ENCODE measurements around the gene EIF4E2.
"Not testable (repeated sequence)": the region's sequence is repeated elsewhere in the genome, so short reads cannot be mapped to it uniquely, and the experiment has no call there.

Gene EIF4E2

DNA sequence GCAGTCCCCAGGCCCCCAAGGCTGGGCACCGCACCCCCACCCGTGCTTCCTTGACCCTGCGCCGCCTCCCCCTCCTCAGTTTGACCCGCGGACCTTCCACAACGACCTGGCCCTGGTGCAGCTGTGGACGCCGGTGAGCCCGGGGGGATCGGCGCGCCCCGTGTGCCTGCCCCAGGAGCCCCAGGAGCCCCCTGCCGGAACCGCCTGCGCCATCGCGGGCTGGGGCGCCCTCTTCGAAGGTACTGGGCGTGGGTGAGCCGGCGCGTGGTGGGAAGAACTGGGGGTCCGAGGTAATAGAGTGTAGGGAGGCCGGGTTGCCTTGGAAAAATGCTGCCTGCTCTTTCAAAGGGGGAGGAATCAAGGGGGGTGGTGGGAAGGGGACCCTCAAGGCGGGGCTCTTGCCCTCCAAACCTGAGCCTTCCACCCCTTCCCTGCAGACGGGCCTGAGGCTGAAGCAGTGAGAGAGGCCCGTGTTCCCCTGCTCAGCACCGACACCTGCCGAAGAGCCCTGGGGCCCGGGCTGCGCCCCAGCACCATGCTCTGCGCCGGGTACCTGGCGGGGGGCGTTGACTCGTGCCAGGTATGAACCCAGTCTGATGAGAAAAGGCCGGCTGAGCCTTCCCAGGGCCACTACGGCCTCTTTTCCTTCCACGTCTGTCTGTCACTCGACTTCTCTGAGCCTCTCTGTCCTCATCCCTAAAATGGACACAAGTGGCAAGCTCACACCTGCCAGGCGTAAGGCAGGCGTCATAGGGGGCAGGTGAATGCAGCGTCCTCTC, 27.7 kb upstream of the EIF4E2 start:
- no peak for DNase-seq

DNA sequence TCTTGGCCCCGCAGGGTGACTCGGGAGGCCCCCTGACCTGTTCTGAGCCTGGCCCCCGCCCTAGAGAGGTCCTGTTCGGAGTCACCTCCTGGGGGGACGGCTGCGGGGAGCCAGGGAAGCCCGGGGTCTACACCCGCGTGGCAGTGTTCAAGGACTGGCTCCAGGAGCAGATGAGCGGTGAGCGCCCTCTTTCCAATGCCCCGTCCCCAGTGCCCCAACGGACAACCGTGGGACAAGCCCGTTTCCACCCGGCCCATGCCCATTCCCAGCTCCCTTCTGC, 27.1 kb upstream of the EIF4E2 start:
- no peak for DNase-seq

DNA sequence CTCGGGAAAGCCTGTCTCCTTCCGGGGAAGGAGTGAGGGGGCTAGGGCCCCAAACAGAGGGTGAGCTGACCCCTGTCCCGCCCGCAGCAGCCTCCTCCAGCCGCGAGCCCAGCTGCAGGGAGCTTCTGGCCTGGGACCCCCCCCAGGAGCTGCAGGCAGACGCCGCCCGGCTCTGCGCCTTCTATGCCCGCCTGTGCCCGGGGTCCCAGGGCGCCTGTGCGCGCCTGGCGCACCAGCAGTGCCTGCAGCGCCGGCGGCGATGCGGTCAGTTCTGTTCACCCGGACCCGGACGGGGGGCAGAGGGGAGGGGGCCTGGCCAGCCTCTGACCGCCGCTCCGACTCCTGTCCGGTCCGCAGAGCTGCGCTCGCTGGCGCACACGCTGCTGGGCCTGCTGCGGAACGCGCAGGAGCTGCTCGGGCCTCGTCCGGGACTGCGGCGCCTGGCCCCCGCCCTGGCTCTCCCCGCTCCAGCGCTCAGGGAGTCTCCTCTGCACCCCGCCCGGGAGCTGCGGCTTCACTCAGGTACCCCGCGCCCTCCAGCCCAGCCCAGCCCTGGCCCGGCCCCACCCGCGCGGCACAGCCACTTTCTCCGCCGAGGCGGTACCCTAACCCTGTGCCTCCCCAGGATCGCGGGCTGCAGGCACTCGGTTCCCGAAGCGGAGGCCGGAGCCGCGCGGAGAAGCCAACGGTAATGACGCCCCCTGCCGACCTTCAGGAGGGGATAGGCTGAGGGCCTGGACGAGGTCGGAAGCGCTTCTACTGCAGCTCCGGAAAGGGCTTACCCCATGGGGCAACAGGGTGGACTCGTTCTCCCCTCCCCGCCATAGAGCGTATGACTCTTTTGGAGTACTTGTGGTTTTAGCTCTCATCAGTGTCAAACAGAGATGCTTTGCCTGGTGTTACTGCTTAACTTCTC, 26.5 kb upstream of the EIF4E2 start:
- DNase-seq, result peak; percentile 25 to 63

DNA sequence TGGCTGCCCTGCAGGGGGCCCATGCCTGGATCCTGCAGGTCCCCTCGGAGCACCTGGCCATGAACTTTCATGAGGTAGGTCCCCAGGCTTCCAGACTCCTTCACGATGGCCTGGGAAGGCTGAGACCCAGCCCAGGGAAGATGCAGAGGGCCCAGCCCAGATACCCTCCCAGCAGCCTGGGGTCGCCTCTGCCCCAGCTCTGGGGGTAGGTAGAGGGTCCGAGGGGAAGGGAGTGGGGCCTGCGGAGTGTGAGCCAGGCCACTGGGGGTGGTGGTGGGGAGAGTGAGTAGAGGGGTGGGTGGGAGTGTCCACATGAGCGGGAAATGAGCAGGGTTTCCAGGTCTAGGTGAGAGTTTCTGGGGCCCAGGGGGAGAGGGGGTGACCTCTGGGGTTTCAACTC, 25.7 kb upstream of the EIF4E2 start:
- DNase-seq, result no peak

DNA sequence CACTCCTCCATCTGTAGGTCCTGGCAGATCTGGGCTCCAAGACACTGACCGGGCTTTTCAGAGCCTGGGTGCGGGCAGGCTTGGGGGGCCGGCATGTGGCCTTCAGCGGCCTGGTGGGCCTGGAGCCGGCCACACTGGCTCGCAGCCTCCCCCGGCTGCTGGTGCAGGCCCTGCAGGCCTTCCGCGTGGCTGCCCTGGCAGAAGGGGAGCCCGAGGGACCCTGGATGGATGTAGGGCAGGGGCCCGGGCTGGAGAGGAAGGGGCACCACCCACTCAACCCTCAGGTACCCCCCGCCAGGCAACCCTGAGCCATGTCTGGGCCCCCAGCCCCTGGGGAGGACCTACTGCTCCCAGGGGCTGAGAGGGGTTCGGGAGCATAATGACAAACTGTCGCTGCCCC, 25.3 kb upstream of the EIF4E2 start:
- DNase-seq, result peak in 1 of 2 experiments; percentile 29

DNA sequence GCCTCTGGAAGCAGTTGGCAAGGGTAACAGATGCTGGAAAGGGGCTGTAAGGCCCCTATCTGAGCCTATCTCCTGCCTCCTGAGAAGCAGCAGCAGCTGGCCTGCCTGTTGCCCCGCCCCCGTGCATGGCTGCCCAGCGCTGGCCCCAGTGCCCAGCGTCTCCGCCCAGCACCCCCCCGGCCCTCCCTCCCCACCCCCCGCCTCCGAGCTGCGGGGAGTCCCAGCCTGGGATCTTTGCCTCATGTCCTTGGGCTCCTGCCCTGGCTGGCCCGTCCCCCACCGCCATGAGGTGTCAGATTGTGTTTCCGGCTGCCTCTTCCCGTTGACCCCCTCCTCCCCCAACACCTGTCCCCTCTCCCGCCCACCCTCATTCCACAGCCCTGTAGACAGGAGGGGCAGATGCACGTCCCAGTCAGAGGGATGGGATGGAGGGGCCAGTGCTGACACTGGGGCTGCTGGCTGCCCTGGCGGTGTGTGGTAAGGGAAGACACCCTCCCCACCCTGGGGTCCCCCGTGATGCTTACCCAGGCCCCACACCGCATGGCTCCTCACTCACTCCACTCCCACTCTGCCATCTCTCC, 24.6 kb upstream of the EIF4E2 start, which contains the start of gene CHRND:
Gene CHRND (plus strand): TSS at position 370 of the 581 bp plus-strand sequence. CDS start 56 bp downstream, at position 426.
- DNase-seq, result peak; percentile 81 to 94

DNA sequence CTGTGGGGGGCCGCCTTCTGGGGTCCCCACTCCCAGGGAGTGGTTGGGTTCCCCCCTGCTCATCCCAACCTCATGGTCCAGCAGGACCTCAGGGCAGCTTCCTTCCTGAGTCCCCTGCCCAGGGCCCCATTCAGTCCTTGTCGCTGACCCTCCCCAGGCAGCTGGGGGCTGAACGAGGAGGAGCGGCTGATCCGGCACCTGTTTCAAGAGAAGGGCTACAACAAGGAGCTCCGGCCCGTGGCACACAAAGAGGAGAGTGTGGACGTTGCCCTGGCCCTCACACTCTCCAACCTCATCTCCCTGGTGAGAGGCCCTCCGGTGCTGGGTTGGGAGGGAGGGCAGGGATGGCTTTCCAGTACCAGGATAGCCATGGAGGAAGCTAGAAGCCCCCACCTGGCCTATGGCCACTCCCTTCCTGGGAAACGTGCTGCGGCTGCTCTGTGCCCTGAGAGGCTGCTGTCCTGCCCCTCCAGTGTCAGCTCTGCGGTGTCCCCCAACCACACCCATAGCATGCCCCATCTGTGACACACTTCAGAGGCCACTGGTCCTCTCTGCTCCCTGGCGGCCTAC, 24.0 kb upstream of the EIF4E2 start:
- DNase-seq, result peak in 1 of 2 experiments; percentile 54

DNA sequence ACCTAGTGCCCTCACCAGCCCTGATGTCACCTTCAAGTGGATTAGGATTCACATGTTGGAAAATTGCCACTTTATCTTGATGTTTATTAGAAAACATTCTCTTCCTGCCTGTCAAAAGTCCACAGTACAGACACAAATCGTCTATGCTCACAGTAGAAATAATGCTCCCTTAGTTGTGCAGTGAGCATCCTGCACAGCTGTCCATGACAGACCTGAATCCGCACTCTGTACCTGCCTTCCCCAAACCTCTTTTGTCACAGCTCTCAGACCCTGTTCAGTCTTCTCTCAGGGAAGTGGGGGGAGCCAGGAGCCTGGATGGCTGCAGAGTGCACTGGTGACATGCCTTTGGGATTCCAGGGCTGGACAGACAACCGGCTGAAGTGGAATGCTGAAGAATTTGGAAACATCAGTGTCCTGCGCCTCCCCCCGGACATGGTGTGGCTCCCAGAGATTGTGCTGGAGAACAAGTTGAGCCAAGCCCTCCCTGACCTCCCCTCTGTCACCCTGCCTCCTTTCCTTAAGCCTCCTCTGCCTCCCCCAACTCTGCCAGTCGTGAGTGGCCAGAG, 22.5 kb upstream of the EIF4E2 start:
- no peak for DNase-seq

DNA sequence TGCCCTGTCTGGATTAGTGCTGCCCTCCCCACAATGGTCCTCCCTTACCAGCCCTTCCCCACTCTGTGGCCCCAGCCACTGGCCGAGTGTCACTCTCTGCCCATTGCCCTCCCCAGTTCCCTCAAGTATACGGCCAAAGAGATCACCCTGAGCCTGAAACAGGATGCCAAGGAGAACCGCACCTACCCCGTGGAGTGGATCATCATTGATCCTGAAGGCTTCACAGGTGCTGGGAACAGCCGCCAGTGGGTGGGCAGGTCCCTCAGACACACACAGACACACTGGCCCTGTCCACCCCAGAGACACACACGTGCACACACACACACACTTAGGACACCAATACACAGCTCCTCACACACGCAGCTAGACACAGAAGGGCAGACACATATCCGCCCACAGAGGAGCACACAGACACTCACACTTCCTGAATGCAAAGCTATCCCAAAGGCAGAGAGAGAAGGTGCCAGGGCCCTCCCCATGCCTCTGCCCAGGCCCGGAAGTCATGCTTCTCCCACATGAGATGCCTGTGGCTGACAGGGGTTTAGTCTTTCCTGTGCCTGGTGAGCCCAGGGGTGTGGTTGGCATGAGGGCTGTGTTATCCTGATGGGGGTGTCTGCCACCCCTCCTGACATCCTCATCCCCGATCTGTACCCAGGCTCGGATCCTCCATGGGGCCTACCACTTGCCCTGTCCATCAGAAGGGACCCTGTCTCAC, 21.6 kb upstream of the EIF4E2 start:
- no peak for DNase-seq

DNA sequence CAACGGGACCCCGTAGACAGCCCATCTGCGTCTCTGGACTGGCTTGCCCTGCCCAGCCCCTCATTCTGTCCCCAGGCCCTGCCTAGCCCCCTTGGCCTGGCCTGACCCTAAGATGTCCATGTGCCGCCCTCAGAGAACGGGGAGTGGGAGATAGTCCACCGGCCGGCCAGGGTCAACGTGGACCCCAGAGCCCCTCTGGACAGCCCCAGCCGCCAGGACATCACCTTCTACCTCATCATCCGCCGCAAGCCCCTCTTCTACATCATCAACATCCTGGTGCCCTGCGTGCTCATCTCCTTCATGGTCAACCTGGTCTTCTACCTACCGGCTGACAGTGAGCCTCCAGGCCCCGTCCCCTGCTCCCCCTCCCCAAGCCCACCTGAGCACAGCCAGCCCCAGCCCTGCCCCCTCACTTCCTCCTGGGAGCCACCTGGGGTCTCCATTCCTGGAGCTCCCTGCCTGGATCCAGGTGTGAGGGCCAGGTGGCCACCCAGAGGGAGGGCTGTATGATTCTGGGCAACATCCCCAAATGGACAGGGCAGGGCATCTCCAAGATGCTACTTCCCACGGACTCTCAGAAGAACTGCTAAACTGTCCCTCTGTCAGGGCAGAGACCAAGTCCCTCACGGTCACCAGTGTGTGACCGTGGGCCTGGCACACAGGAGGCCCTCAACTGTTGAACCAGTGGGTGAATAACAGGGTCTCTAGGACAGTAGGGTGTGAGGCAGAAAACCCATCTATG, 20.5 kb upstream of the EIF4E2 start:
- DNase-seq, result no peak

DNA sequence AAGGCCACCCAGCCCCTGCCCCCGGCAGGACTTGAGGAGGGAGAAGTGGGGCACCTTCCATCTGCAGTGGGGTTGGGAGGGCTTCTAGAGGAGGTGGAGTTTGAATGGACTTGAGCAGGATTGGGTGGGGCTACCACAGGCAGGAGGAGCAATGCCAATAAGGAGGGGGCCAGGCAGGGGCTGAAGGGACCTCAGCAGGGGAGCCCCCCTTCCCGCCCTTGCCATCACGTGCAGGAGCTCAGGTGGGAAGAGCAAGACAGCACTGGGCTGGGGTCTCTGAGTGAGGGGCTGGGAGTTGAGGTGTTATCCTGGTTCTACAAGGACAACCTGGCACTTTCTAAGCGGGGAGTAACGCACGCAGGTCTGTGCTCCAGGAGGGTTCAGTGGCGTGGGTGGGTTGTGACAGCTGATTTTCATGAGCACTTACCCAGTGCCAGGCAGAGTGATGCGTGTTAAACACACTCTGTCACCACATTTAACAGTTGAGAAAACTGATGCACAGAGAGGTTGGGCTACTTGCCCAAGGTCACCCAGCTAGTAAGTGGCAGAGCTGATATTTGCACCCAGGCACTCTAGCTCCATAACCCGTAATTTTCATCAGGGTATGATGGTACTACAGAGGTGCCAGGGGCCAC, 19.7 kb upstream of the EIF4E2 start:
- no peak for DNase-seq

DNA sequence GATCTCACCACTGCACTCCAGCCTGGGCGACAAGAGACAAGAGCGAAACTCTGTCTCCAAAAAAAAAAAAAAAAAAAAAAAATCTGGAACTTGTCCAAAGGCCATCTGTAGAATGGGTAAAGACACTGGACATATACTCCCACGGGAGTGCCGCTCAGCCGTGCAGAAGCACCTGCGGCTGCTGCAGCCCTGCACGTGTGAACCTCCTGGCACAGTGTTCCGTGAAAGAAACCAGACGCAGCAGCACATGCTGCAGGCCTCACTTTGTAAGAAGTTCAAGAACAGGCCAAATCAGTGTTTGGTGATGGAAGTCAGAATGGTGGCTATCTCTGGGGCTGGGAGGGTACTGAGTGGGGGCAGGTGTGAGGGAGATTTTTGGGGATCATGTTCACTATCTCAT, 18.1 kb upstream of the EIF4E2 start:
- no peak for DNase-seq

DNA sequence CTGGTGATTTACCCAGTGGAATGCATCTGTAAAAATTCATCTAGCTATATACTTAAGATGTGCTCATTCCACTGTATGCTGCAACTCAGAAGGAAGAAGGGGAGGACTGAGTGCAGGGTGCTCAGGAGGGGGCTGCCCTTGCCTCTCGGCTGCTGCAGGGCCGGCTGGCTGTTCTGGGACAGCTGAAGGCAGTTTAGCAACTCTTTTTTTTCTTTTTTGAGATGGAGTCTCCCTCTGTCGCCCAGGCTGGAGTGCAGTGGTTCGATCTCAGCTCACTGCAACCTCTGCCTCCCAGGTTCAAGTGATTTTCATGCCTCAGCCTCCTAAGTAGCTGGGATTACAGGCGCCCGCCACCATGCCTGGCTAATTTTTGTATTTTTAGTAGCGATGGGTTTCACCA, 17.7 kb upstream of the EIF4E2 start:
- not testable (repeated sequence) for DNase-seq

DNA sequence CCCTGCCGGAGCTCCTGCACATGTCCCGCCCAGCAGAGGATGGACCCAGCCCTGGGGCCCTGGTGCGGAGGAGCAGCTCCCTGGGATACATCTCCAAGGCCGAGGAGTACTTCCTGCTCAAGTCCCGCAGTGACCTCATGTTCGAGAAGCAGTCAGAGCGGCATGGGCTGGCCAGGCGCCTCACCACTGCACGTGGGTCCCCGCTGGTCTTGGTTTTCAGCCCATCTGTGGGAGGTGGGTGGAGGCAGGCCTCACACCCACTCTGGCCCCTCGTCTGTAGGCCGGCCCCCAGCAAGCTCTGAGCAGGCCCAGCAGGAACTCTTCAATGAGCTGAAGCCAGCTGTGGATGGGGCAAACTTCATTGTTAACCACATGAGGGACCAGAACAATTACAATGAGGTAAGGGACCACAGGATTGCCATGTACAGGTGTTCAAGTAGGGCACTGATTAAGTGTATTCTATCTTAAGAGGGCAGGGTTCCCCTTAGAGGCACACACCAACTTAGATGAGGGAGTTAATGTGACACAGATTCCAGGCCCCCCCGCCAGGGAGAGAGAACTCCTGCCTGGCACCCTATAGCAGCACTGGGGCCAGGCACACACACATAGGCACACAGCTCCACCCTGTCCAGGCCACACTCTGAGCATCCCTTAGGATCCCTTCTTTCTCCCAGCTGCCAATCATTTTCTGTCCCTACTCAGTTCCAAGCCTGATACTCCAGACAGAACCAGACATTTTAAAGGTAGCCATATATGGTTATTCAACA, 16.4 kb upstream of the EIF4E2 start:
- no peak for DNase-seq

DNA sequence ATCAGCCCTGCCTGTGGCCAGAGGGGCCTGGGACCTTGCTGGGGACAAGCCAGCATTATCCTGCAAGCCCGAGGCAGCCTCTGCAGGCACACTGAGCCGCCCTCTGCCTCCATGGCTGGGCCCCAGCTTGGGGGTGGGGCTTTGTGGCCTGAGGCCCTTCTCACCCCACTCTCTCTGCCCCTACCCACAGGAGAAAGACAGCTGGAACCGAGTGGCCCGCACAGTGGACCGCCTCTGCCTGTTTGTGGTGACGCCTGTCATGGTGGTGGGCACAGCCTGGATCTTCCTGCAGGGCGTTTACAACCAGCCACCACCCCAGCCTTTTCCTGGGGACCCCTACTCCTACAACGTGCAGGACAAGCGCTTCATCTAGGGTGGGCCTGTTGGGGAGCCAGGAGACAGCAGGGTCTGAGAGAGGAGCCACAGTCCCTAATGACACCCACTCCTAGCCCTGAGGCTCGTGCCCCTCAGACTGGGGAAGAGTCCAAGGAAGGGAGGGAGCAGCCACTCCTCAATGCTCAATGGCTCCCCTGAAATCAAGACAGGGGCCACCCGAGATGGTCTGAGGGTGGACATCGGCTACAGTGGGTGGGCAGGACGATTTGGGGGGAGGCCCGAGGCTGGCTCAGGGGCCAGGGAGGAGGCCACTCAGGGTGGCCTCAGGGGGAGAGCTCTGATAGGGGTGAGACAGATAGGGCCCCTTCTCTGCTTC, 15.4 kb upstream of the EIF4E2 start:
- no peak for DNase-seq

DNA sequence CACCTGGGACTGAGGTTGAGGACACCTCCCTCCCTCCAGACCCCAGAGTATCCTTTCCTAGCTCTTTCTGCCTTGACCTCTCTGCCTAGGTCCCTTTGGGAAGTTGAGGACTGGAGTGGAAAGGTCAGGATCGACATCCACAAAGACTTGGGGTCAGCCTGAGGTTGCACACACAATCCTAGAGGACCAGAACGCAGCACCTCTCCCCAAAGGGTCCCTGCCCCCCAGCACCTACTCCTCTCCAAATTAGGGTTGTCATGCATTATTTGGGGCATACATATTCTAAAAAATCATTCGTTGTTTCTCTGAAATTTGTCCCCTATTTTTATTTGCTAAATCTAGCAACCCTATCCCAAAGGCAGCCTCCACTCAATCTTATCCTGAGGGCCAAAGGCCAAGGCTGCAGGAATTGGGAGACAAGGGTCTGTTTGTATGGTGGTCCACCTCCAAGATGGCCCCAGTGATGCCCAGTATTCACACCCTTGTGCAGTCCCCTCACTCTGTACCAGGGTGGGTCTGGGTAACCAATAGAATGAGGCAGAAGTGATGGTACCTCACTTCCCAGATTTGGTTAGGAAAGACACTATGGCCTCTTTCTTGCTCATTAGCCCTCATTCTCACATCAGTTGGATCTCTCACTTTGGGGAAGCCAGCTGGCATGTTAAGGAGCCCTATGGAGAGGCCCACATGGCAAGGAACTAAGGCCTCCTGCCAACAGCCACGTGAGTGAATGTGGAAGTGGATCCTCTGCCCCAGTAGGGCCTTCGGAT, 14.5 kb upstream of the EIF4E2 start:
- DNase-seq, result no peak

DNA sequence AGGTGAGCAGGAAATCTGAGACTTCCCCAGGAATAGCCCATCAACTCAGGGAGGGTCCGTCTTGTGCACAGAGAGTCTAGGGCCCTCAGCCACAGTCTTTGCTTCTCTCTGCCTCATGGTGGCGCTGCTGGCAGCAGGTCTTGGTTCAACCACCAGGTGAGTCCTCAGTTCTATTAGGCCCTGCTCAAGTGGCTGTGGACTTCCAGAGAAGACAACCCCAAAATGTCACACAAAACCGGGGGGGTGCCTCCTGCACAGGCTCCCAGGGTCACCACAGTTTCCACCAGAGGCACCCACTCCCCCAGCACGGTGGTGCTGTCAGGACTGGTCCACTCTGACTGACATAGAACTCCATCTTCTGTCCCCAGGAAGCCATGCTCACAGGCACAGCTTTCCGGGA, 13.4 kb upstream of the EIF4E2 start:
- DNase-seq, result peak in 1 of 2 experiments; percentile 9

DNA sequence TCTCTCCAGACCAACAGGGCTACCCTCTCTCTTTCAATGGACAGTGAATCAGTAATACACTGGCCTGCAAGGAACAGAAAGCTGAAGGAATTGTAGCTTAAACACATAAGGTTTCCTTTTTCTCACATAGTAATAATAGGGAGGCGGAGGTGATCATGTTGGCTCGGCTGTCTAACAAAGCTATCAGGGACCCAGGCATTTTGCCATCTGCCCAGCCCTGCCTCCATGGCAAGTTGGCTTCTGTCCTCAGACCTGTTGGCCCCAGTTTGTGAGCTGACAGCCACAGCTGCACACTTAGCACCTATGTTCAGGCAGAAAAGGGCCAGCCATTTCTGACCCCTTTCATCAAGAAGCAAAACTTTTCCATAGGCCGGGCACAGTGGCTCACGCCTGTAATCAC, 13.0 kb upstream of the EIF4E2 start:
- DNase-seq, result no peak

DNA sequence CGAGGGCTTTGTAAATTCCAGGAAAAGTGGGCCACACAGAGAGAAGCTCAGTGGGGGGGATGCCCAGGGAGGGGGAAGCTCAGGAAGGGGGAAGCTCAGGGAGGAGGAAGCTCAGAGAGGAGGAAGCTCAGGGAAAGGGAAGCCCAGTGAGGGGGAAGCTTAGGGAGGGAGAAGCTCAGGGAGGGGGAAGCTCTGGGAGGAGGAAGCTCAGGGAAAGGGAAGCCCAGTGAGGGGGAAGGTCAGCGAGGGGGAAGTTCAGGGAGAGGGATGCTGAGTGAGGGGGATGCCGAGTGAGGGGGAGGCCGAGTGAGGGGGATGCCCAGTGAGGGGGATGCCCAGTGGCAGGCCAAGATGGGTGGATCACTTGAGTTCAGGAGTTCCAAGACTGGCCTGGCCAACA, 11.8 kb upstream of the EIF4E2 start:
- DNase-seq, result no peak

All from NCI-H524 (cell line).